CD4-positive, alpha-beta T cell treated with Interleukin-2 at 100 ng/mL for 4 hours (primary cell): ENCODE measurements around the gene TMPRSS4.

ENCODE experiments used
- DNase-seq: peaks from one replicate; pipeline ENCODE4 v3.0.0-alpha.2; 2020; ENCODE audit warnings: low spot score

Gene TMPRSS4

DNA sequence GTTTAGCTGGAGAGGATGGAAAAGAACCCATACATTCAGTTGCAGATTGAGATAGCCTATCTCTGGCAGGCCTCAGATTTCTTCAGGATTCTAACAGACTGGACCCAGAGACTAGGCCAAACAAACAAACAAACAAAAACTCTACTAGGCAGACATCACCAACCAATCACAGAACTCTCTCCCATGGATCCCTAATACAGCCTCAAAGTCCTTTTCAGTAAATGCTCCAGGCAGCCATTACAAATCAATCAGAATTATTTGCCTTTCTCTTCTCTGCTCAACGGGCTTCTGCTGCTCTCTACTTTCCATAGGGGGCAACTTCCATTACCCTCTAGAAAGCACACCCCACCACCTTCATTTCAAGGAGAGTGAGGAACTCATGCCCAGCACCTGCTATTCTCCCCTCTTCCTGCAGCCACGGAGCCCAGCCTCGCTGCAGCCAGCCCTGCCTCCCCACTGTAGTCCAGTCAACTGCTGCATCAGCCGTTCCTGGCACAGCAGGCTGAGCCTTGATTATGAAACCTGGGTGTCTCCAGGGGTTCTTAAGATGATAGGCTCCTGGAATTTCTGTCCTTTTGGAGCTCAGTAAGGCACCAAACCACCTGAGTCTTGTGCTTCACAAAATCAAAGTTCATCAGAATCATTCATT is 28.9 kb downstream of the TMPRSS4 start:
- DNase-seq = no peak

- DNase-seq = no peak
Observed at GRCh38 chr11:118106789-118107335, 30.0 kb downstream of the TMPRSS4 start.

GRCh38 chr11:118108513-118108912 is 31.6 kb downstream of the TMPRSS4 start:
- no peak for DNase-seq

DNA sequence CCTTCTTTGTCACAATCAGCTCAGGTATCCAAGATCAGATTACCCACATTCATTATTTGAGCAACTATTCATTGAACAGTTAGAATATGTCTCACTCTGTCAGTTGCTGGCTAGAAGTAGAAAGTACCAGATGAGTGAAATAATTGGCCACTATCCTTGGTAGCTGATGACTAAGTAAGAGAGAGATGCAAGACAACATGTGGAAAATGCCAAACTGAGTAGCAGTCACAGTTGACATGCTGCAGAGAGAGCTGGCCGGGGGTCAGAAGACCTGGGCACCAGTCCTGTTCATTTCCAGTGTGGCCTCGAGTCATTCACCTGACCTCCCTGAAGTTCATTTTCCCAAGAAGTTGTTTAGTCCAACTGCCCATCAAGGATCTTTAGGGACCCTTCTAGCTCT is 32.4 kb downstream of the TMPRSS4 start:
- no peak for DNase-seq

- no peak for DNase-seq
Observed at GRCh38 chr11:118111019-118111743, 34.3 kb downstream of the TMPRSS4 start.

DNA sequence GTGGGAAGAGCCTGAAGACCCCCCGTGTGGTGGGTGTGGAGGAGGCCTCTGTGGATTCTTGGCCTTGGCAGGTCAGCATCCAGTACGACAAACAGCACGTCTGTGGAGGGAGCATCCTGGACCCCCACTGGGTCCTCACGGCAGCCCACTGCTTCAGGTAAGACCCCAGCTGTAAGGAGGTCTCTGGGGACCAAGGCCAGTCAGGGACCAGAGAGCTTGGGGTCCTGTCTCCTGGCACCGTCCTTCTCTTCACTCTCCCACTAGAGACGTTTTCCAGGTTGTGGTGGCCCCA is 34.8 kb downstream of the TMPRSS4 start:
- no peak for DNase-seq

DNA sequence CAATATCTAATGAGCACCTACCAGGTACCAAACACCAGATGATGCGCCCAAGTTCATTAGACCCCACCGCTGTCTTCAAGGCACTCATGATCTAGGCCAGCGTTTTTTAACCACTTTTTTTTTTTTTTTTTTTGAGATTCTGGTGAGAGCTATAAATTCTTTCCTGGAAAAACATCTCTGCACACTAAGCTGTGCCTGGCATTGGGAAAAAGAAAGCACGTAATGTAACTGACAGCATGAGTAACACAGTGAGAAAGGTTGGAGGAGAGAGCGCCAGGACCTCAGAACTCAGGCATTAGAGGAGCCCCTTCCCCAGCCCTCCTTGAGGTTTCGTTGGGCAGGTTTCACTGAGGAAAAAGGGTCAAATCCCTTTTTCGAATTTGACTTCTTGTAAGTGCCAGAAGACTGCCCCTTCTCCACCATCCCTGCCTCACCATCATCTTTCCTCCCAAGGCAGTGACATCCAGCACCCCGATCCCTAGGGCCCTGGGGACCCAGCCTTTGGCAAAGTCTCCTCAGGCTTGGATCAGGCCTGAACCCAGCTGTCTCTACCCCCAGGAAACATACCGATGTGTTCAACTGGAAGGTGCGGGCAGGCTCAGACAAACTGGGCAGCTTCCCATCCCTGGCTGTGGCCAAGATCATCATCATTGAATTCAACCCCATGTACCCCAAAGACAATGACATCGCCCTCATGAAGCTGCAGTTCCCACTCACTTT is 36.0 kb downstream of the TMPRSS4 start:
- DNase-seq = no peak

DNA sequence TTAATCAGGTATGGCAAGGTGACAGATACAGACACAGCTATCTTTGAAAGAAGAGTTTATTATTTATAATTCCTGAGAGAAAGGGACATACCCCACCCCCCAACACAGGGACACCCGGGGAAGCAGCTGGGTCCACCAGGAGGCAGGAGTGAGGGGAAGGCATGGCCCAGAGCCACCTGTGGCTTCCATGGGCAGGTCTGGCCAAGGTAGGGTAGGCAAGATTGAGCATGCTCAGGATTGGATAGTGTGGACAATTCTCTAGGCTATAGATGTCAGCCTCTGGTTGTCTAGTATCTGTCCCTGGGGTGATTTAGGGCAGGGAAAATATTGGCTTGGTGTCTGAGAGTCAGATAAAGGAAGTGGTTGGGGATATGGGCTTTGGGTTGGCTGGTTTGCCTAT is 37.4 kb downstream of the TMPRSS4 start:
- no peak for DNase-seq

DNA sequence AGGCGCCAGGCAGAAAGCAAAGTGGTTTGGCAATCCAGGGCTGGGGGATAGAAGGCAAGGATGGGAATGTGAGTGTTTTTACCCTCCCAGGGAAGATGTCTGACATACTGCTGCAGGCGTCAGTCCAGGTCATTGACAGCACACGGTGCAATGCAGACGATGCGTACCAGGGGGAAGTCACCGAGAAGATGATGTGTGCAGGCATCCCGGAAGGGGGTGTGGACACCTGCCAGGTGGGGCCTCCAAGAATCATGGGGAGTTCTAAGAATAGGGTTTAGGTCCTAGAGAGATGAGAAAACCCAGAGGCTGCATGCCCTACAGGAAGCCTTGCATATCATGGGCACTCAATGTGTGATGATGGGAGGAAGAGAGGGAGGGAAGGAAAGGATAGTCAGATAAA is 38.2 kb downstream of the TMPRSS4 start:
- DNase-seq = peak; percentile 25

GRCh38 chr11:118117790-118118601 is 41.1 kb downstream of the TMPRSS4 start:
- peak; percentile 24 for DNase-seq

DNA sequence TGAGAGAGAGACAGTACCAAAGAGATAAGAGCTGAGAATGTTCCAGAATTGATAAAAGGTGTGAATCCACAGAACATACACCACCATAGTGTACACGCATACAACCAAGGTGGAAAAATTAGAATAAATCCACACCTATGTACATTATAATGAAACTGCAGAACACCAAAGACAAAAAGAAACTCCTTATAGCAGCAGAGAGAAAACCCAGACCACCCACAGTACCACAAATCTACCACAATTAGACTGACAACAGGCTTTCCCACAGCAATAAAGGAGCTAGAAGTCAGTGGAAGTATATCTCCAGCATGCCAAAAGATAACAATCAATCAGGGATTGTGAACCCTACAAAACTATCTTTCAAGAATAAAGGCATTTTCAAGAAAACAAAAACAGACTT is 43.9 kb downstream of the TMPRSS4 start:
- DNase-seq = no peak

- no peak for DNase-seq
Observed at GRCh38 chr11:118124929-118125535, 48.2 kb downstream of the TMPRSS4 start.

- DNase-seq = no peak
Observed at GRCh38 chr11:118126082-118126838, 49.4 kb downstream of the TMPRSS4 start.

DNA sequence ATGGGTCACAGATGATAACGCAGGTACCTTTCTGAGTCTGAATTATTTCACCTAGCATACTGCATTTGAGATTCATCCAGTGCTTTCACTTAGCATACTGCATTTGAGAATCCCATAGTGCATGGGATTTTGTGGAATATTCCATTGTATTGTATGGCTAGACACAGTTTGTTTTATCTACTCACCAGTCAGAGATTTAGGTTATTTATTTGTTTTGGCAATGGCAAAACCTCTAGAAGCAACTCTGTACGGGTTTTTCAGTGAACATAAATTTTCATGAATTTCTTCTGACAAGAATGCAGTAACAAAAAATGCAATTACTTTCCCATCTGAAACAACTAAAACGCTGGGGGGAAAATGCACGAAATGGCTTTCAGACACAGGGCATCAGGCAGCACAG is 51.4 kb downstream of the TMPRSS4 start:
- DNase-seq = no peak

- DNase-seq = no peak
Observed at GRCh38 chr11:118128721-118129470, 52.0 kb downstream of the TMPRSS4 start.

GRCh38 chr11:118129471-118130172 is 52.7 kb downstream of the TMPRSS4 start:
- DNase-seq = no peak

GRCh38 chr11:118132385-118133151 is 55.7 kb downstream of the TMPRSS4 start:
- no peak for DNase-seq

GRCh38 chr11:118133816-118134215 is 56.9 kb downstream of the TMPRSS4 start:
- no peak for DNase-seq
